AG20443 (cell line): ENCODE measurements around the gene WDPCP.
"Not testable (repeated sequence)": the region's sequence is repeated elsewhere in the genome, so short reads cannot be mapped to it uniquely, and the experiment has no call there.

ENCODE experiments used
- DNase-seq: peaks from one replicate; pipeline ENCODE4 v3.0.0; 2012; ENCODE audit warnings: low spot score, mixed read lengths

The WDPCP gene

GRCh38 chr2:63588385-63589147, at the start of gene WDPCP, which contains the start of gene MDH1:
Gene WDPCP, minus strand, starts transcription at chr2:63588477. Its CDS starts 206 bp downstream, at chr2:63588271.
Gene MDH1, plus strand, starts transcription at chr2:63588963. Its CDS starts 81 bp downstream, at chr2:63589044.
- DNase-seq, result peak; percentile 92

DNA sequence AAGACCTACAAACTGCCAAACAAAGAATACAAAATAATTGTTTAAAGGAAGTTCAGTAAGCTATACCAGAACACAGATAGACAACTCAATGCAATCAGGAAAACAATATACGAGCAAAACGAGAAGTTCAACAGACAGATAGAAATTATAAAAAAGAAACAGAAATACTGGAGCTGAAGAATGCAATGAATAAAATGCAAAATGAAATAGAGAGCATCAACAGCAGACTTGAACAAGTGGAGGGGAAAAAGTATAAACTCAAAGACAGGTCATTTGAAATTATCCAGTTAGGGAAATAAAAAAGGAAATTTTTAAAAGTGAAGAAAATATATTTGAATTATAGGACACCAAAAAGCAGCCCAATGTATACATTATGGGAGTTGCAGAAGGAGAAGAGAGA, 44.1 kb upstream of the WDPCP start:
- DNase-seq, result no peak

DNA sequence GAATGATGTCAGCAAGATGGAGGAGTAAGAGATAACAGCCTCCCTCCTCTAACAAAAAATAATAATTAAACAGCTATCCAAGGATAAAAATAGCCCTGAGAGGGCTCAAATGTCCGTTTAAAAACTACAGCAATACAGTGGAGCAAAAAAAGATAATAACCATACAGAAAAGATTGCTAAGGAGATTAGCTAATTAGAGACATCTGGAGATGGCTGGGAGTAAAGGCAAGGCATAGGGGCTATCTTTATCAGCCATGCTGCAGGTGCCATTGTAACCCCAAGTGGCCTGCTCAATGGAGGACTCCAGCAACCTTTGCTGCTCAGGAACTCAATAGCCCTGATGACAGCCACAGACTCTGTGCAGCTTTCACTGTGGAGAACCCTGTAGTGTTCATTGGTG, 43.2 kb upstream of the WDPCP start:
- no peak for DNase-seq

DNA sequence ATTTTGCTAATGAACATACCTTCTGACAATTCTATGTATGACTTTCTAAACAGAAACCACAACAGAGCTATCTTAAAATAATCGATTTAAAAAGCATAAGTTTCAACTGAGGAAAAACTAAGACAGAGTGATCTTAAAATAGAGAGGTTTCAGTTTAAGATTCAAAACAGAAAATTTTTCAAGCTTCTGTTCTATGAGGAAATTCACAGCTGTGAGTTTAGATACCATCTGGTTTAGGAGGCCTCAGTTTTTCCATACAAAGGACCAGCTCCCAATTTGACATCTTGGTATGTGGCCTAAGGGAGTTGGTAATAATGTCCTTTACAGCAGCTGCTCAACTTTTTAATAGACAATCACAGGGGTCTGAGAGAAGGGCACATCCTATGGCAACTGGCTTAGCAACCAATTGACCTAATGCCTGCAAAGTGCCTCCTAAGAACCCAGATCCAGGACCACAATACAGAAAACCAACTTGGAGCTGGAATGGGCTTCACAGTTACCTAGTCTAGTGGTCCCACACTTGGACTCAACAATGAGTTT, 40.2 kb upstream of the WDPCP start:
- no peak for DNase-seq

GRCh38 chr2:63627866-63628265, 39.6 kb upstream of the WDPCP start:
- no peak for DNase-seq

DNA sequence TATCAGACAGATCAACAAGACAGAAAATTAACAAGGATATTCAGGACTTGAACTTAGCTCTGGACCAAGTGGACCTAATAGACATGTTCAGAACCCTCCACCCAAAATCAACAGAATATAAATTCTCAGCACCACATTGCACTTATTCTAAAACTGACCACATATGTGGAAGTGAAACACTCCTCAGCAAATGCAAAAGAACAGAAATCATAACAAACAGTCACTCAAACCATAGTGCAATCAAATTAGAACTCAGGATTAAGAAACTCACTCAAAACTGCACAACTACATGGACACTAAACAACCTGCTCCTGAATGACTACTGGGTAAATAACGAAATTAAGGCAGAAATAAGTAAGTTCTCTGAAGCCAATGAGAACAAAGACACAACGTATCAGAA, 35.5 kb upstream of the WDPCP start:
- DNase-seq, result not testable (repeated sequence)

DNA sequence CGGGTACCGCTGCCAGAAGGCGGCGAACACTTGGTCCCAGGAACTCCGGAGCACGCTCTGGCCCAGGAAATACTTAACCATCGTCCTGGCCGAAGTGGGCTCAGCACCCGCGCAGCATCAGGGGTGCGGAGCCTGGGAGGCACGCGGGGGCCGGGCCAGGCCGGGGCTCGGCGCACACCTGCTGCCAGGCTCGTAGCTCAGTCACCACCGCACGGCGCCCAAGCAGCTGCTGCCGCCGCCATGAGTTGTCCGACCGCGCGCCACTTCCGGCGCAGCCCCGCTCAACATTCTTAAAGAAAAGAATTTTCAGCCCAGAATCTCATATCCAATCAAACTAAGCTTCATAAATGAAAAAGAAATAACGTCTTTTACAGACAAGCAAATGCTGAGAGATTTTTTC, 34.5 kb upstream of the WDPCP start:
- no peak for DNase-seq

- DNase-seq, result no peak
These were observed 31.1 kb upstream of the WDPCP start for GRCh38 chr2:63619328-63619727.

DNA sequence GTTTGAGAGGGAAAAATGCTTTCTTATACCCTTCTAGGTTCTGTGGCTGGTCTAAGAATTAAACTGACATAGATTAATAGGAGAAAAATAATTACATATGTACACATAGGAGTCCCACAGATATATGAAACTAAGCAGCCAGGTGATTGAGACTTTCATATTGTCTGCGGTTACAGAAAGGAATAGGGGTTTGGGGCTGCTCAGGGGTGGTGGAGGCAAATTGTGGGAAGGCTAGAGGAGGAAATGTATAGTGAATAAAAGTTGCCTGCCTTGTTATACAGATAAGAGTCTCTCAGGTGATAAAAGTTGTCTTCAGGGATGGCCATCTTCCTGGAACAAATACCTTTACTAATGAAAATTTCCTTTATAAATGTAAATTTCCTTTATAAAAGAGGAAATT, 29.1 kb upstream of the WDPCP start:
- DNase-seq, result no peak

DNA sequence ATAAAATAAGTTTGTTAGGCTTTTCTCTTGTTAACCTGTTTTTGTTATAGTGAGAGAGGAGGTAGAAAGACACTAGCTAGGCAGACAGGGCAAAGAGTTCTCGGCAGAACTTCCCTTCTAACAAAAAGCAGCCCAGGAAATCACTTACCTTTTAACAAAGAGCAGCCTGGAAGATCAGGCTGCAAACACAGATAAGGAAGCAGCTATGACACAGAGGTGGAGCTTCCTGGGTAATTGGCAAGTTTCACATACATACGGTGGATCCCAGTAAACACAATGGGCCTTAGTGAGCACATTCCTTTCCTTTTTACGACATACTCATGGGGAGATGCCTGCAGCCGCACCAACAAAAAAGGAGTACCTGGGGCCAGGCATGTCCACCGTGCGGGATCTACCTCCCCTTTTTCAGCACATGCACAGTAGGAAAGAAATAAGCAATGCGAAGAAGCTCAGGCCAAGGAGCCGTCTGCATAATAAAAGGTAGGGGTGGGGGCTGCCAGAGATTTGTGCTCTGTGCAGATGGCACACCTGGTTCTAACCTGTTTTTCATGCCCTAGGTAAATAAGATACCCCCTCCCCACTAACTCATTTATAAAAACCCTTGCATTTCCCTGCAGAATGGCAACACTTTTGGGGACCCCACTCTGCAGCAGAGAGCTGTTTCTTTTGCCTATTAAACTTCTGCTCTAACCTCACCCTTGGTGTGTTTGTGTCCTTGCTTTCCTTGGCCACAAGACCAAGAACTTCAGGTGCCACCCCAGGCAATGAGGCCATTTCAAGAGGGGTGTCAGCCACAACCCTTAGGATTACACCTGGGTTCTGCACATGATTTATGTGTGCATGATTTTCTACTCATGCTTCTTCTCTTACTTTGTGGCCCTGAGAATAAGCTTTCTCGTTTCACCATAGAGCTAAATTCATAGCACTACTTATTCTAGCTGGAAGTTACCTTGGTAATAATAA, 27.0 kb upstream of the WDPCP start:
- DNase-seq, result peak; percentile 9

DNA sequence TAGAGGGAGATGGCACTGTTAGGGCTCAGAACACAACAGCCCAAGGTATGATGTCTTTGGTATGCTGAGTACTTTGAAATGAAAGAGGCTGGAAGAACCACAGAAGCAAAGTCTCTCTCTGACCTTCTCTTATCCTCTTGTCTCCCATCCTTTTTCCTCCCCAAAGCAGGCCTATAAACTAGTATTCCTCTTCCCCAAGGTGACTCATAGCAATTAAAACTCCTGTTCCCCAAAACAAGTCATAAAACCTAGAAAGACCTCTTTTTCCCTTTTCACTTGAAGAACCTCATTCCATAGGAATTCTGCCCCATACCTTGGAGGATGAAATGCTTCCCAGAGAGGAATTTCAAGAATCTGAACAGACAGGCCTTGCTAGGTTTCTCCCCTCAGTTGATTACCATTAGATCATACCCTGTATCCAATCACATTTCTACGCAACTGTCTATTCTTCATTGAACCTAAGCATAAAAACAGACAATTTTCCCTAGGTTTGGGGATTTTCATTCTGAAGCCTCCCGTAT, 26.2 kb upstream of the WDPCP start:
- DNase-seq, result peak; percentile 50

- no peak for DNase-seq
These were observed 25.2 kb upstream of the WDPCP start for GRCh38 chr2:63613391-63613901.

- no peak for DNase-seq
These were observed 22.2 kb upstream of the WDPCP start for GRCh38 chr2:63610525-63610924.

DNA sequence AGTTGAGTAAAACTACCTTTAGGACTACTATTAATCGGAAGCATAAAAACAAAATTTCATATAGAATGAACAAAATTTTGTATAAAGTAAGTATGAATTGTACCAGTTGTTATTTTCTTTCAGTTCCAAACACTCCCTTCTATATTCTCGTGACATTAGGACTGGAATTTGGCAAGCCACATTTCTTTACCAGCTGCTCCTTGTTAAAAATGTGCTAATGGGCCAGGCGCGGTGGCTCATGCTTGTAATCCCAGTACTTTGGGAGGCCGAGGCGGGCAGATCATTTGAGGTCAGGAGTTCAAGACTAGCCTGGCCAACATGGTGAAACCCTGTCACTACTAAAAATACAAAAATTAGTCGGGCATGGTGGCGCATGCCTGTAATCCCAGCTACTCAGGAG, 20.6 kb upstream of the WDPCP start:
- DNase-seq, result peak; percentile 62

DNA sequence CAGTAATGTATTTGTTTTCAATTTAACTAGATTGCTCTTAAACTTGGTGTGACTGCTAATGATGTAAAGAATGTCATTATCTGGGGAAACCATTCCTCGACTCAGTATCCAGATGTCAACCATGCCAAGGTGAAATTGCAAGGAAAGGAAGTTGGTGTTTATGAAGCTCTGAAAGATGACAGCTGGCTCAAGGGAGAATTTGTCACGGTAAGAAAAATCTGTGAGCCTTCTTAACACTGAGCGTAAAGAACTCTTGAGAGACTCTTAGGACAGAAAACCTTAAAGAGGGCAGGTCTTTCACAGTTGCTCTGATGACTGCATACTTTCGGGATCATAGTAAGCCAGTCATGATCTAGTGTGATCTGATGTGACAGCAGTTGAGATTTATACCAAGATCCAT, 16.4 kb upstream of the WDPCP start:
- DNase-seq, result no peak

DNA sequence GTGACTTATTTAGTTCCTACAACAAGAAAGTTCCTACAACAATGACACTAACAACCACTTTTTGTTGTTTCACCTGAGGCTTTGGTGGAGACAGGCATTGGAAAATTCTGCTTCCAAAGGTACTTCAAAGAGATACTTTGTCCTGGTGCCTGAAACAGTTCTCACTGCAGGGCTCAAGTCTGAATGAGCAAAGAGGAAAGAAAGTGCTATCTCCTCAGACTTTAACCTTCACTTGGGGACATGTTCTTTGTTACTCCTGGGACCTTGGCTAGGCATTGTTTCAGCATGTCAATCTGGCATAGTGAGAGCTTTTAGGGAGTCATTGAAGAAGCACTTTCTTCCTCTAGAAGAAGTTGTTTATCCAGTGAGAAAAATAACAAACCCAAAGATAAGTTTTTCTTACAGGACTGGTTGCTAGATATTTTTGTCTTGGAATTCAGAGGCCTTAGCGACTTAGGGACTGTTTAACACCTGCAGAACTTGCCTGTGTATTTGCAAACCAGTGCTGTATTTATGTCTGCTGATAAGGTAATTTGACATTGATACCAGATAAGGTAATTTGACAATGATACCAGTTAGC, 12.7 kb upstream of the WDPCP start:
- no peak for DNase-seq

GRCh38 chr2:63598981-63599380, 10.7 kb upstream of the WDPCP start:
- no peak for DNase-seq

DNA sequence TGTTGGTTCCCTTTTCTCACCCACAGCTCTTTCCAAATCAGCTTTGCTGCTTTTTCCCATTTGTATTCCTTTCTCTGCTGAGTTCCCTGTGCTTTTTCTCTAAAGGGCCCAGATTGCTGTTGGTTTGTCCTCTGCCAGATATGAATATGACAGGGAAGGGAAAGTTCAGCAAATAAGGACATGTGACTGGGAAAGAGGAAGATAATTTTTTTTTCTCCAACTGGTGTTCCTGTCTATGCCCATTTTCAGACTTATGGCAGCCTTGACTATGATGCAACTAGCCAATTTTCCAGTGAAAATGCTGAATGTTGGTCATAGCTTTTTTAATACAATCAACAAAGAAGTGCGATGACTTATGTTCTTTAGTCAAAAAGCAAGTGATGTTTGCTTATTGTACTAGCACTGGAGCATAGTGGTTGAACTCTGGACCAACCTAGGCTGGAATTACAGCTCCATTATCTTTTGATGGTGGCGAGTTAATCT, 8.2 kb upstream of the WDPCP start:
- DNase-seq, result no peak

- no peak for DNase-seq
These were observed 6.4 kb upstream of the WDPCP start for GRCh38 chr2:63594660-63595059.

DNA sequence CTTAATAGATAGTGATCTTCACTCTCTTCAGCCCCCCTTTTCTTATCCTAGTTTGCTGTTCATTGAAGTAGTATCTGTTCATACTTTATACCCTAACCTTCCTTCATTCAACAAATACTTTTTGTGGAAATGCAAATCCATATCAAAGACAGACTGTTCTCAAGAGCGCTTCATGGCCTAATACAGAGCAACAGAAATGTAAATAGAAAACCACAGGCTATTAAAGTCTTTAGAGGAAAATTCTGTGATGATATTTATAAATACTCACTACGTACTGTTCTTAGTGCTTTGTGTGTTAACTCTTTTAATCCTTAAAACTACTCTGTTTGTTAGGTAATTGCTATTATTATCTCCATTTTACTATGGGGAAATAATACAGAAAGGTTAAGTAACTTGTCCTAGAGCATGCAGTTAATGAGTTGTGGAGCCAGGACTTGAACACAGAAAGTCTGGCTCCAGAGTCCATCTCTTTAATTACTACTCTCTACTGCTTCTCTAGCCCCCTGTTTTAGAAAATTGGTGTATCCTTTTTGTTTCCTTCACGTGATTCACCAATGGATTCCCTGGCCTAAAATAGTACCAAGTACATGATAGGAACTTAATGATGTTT, 3.4 kb upstream of the WDPCP start:
- no peak for DNase-seq
